Upper lobe of left lung (tissue), 6 donors: ENCODE data around the gene SCGB2B2. TPM values are rescaled to one million over a fixed set of nuclear protein-coding genes. Genes with fewer than 3 reads are reported as not detected.
A peak's percentile ranks its signal among the peaks of the same experiment; 100 is the strongest.

ENCODE experiments used
- ATAC-seq, 2 donors: fragments of 200-7000 bp; cut with Tn5 transposase; one replicate each; pipeline ENCODE4 v1.9.1; 2022; ENCODE audit warnings: mild to moderate bottlenecking in 2 of 2, moderate library complexity in 2 of 2; ENCODE audit not compliant: low FRiP score in 2 of 2
- DNase-seq, 2 donors: peaks; one replicate each; pipeline ENCODE4 v3.0.0-alpha.2; 2019 to 2020
- H3K27ac ChIP-seq, 4 donors: fragments of 200-600 bp; sonication (generic); one replicate each; pipeline ENCODE4 v1.5.1; 2016 to 2019
- H3K27me3 ChIP-seq, 4 donors: fragments of 200-600 bp; sonication (generic); one replicate each; pipeline ENCODE4 v1.5.1; 2017 to 2019
- H3K36me3 ChIP-seq, 4 donors: fragments of 200-600 bp; sonication (generic); one replicate each; pipeline ENCODE4 v1.5.1; 2016 to 2019
- H3K4me1 ChIP-seq, 4 donors: fragments of 200-600 bp; sonication (generic); one replicate each; pipeline ENCODE4 v1.5.1; 2018 to 2019
- H3K4me3 ChIP-seq, 4 donors: fragments of 200-600 bp; sonication (generic); one replicate each; pipeline ENCODE4 v1.5.1; 2017 to 2019; ENCODE audit warnings: mild to moderate bottlenecking in 2 of 4, moderate library complexity in 1 of 4
- H3K9me3 ChIP-seq, 4 donors: fragments of 200-600 bp; sonication (generic); one replicate each; pipeline ENCODE4 v1.5.1; 2018 to 2019
- CTCF ChIP-seq, 6 experiments: fragments of 450-650 bp in 4 of 6; fragments of 200-600 bp in 2 of 6; sonication (generic) in 2 of 6; IDR thresholded peaks; one replicate each; pipeline ENCODE4 v1.5.1; 2016 to 2019; ENCODE audit warnings: antibody characterized with exemption in 6 of 6
- EP300 ChIP-seq, 4 donors: sonication (generic); formaldehyde crosslinking; IDR thresholded peaks; one replicate each; pipeline ENCODE4 v1.5.1; 2017; ENCODE audit warnings: antibody characterized with exemption in 4 of 4, control low read depth in 2 of 4
- POLR2A ChIP-seq, 4 donors: fragments of 450-650 bp; IDR thresholded peaks; one replicate each; pipeline ENCODE4 v1.5.1; 2016 to 2017; ENCODE audit warnings: antibody characterized with exemption in 4 of 4, mild to moderate bottlenecking in 2 of 4
- POLR2AphosphoS5 ChIP-seq, 2 donors: sonication (generic); formaldehyde crosslinking; IDR thresholded peaks; one replicate each; pipeline ENCODE4 v1.5.1; 2017; ENCODE audit warnings: antibody characterized with exemption in 2 of 2
- WGBS, 2 donors: methylation state at CpG; one replicate each; pipeline ENCODE4 v1.1.5; 2017 to 2018; 5-methylcytosine and 5-hydroxymethylcytosine counted together
- small RNA-seq, 4 donors: library from RNA; depleted of rRNA; stranded (forward); fragments of <200 nt; gene quantifications; one replicate each; pipeline ENCODE3, GENCODE V24; 2016
- total RNA-seq, 6 donors: library from RNA; depleted of rRNA in 4 of 6; stranded (reverse); fragments of >200 nt in 4 of 6; gene quantifications; one replicate each; pipeline versions ENCODE4 v1.1.0 to v1.2.1, GENCODE V29; 2016 to 2021
- donor health status: DM: no; HTN: no; CAD: no; lungs with moderate emphysema.
- donor health status: DM: no; HTN: yes; CAD: no; lungs with severe emphysema.

Gene SCGB2B2
- total RNA-seq, 6 donors from 2014 or later: 0.47 to 4.6 (median 1.7) TPM

GRCh38 chr19:34639491-34640085 is 37.4 kb downstream of the SCGB2B2 start:
- WGBS, 2 donors: 21 to 23% methylated on average over 4 of the region's 4 CpGs
- Histone ChIP-seq H3K27ac (no peak overlapping the region), H3K4me1 (no peaks in the 10 kb centered on the region), H3K4me3 (no peak overlapping the region), H3K27me3 (no peaks in the 10 kb centered on the region), H3K9me3 (peaks cover 0 to 13% (median 8%) of the 10 kb centered on the region in 4 donors), H3K36me3 (no peaks in the 10 kb centered on the region)
- ATAC-seq: peak; percentile 64 to 68
- DNase-seq: peak in 1 of 2 donors; percentile 54
- TF ChIP-seq EP300 (IDR thresholded peaks at IDR 0.05) (no peak), CTCF (IDR thresholded peaks at IDR 0.05) (peak; percentile 58 to 77 (median 75))

- no peak for ATAC-seq
- H3K4me1 ChIP-seq: no peaks in the 10 kb centered on the region
- 93 to 96% methylated on average over 2 of the region's 2 CpGs for WGBS, 2 donors
- no peak overlapping the region for H3K27ac ChIP-seq
- no peaks in the 10 kb centered on the region for H3K36me3 ChIP-seq
- H3K4me3 ChIP-seq: no peak overlapping the region
- H3K27me3 ChIP-seq: no peaks in the 10 kb centered on the region
- TF ChIP-seq CTCF (IDR thresholded peaks at IDR 0.05): no peak
- no peak for TF ChIP-seq POLR2A (IDR thresholded peaks at IDR 0.05)
- TF ChIP-seq POLR2AphosphoS5 (IDR thresholded peaks at IDR 0.05): no peak
- no peak for TF ChIP-seq EP300 (IDR thresholded peaks at IDR 0.05)
- H3K9me3 ChIP-seq: peaks cover 0 to 20% (median 16%) of the 10 kb centered on the region in 4 donors
- no peak for DNase-seq
These were observed 43.2 kb downstream of the SCGB2B2 start for GRCh38 chr19:34633802-34634201.

Small RNAs within 50 kb of the gene (small RNA-seq; reads per million reads assigned to genes)
- 0 reads per million in 4 donors for gene RF00611

Other genes starting within 250 kb of the SCGB2B2 start
- gene UBA2, start 248.8 kb downstream of the SCGB2B2 start, total RNA-seq: 100 to 1,000 TPM in 1 of 6 donors, 10 to 100 TPM in 5; 40.3 to 107 (median 61.3) TPM
- gene WTIP, start 195.4 kb downstream of the SCGB2B2 start, total RNA-seq: 10 to 100 TPM; 18.7 to 93.3 (median 56.9) TPM
- gene ZNF302, start 519 bp upstream of the SCGB2B2 start, total RNA-seq: 10 to 100 TPM; 14.0 to 30.7 (median 26.2) TPM
- gene ZNF181, start 57.1 kb upstream of the SCGB2B2 start, total RNA-seq: 10 to 100 TPM in 3 of 6 donors, 1 to 10 TPM in 3; 2.3 to 29.3 (median 10.2) TPM
- 1 to 10 TPM; 5.8 to 8.2 (median 7.2) TPM for gene ZNF599, start 96.1 kb upstream of the SCGB2B2 start, total RNA-seq
- gene ZNF30, start 249.7 kb upstream of the SCGB2B2 start, total RNA-seq: 10 to 100 TPM in 1 of 6 donors, 1 to 10 TPM in 5; 2.1 to 15.7 (median 3.2) TPM